Neural cell (in vitro differentiated cells): ENCODE results near the gene TRPM2. TPM values are rescaled to one million over a fixed set of nuclear protein-coding genes. Genes with fewer than 3 reads are reported as not detected.

ENCODE experiments used
- H2AFZ ChIP-seq: fragments of 200-600, 300-800 bp; sonication (generic), shearing (Covaris generic); 2 replicates; pipeline ENCODE4 v1.6.0; 2014; ENCODE audit warnings: low read depth, mild to moderate bottlenecking, antibody characterized with exemption, low read length, moderate library complexity
- H3F3A ChIP-seq: fragments of 200-600 bp; shearing (Covaris generic); 2 replicates; pipeline ENCODE4 v1.6.1; 2016; ENCODE audit warnings: mild to moderate bottlenecking, moderate library complexity, mixed read lengths, antibody characterized with exemption, low read length; ENCODE audit not compliant: insufficient read depth, poor library complexity, severe bottlenecking
- H3K27ac ChIP-seq: fragments of 200-600, 300-800 bp; sonication (generic), shearing (Covaris generic); 2 replicates; pipeline ENCODE4 v1.5.1; 2014; ENCODE audit warnings: mild to moderate bottlenecking, low read length, moderate library complexity
- H3K27me3 ChIP-seq: fragments of 300-800, 200-600 bp; sonication (generic), shearing (Covaris generic); 2 replicates; pipeline ENCODE4 v1.6.0; 2014; ENCODE audit warnings: mild to moderate bottlenecking, low read depth, low read length, moderate library complexity; ENCODE audit not compliant: insufficient read depth
- H3K36me3 ChIP-seq: fragments of 300-800, 200-600 bp; sonication (generic), shearing (Covaris generic); 2 replicates; pipeline ENCODE4 v1.5.1; 2014; ENCODE audit warnings: mild to moderate bottlenecking, antibody characterized with exemption, low read length, moderate library complexity; ENCODE audit not compliant: insufficient read depth
- H3K4me2 ChIP-seq: fragments of 300-800, 200-600 bp; sonication (generic), shearing (Covaris generic); 2 replicates; pipeline ENCODE4 v1.6.0; 2014; ENCODE audit warnings: mild to moderate bottlenecking, low read length
- H3K4me3 ChIP-seq: fragments of 300-800, 200-600 bp; sonication (generic), shearing (Covaris generic); 2 replicates; pipeline ENCODE4 v1.5.1; 2014; ENCODE audit warnings: mild to moderate bottlenecking, low read length, moderate library complexity
- H3K79me2 ChIP-seq: fragments of 200-600 bp; shearing (Covaris generic); replicated peaks from 2 replicates; pipeline ENCODE4 v1.6.0; 2014; ENCODE audit warnings: mild to moderate bottlenecking, low read length, moderate library complexity; ENCODE audit not compliant: insufficient read depth
- H3K9ac ChIP-seq: fragments of 300-800, 200-600 bp; sonication (generic), shearing (Covaris generic); 2 replicates; pipeline ENCODE4 v1.6.1; 2016; ENCODE audit warnings: mild to moderate bottlenecking, low read length, mixed read lengths
- H3K9me2 ChIP-seq: fragments of 200-600 bp; shearing (Covaris generic); 2 replicates; pipeline ENCODE4 v1.6.1; 2016; ENCODE audit warnings: mild to moderate bottlenecking, low read length, mixed read lengths; ENCODE audit not compliant: insufficient read depth
- H3K9me3 ChIP-seq: fragments of 200-600, 300-800 bp; sonication (generic), shearing (Covaris generic); 2 replicates; pipeline ENCODE4 v1.6.1; 2016; ENCODE audit warnings: mild to moderate bottlenecking, mixed run types, low read length, moderate library complexity, mixed read lengths
- H4K20me1 ChIP-seq: fragments of 200-600 bp; shearing (Covaris generic); 2 replicates; pipeline ENCODE4 v1.6.1; 2016; ENCODE audit warnings: mild to moderate bottlenecking, mixed run types; ENCODE audit not compliant: insufficient read depth
- EP300 ChIP-seq: fragments of 450-650 bp; conservative IDR thresholded peaks from 2 replicates; pipeline ENCODE4 v1.6.1; 2014; ENCODE audit warnings: antibody characterized with exemption, mild to moderate bottlenecking, moderate library complexity; ENCODE audit not compliant: poor library complexity, severe bottlenecking
- EZH2 ChIP-seq: fragments of 200-600, 300-800 bp; shearing (Covaris generic), sonication (generic); IDR thresholded peaks from 2 replicates; pipeline ENCODE4 v1.6.1; 2014; ENCODE audit warnings: antibody characterized with exemption, low read length, borderline replicate concordance, mild to moderate bottlenecking; ENCODE audit not compliant: insufficient read depth, poor library complexity, severe bottlenecking
- MXI1 ChIP-seq: fragments of 450-650 bp; conservative IDR thresholded peaks from 2 replicates; pipeline ENCODE4 v1.6.1; 2014; ENCODE audit warnings: antibody characterized with exemption, mild to moderate bottlenecking; ENCODE audit not compliant: poor library complexity, severe bottlenecking
- POLR2AphosphoS5 ChIP-seq: IDR thresholded peaks from 2 replicates; pipeline ENCODE4 v1.6.1; 2012
- RAD21 ChIP-seq: fragments of 450-650 bp; conservative IDR thresholded peaks from 2 replicates; pipeline ENCODE4 v1.6.1; 2014; ENCODE audit warnings: antibody characterized with exemption, mild to moderate bottlenecking, moderate library complexity
- REST ChIP-seq: IDR thresholded peaks from 2 replicates; pipeline ENCODE4 v1.6.1; 2012; ENCODE audit warnings: borderline replicate concordance
- SMC3 ChIP-seq: fragments of 450-650 bp; conservative IDR thresholded peaks from 2 replicates; pipeline ENCODE4 v1.6.1; 2014; ENCODE audit warnings: antibody characterized with exemption, mild to moderate bottlenecking, moderate library complexity; ENCODE audit not compliant: poor library complexity
- TAF1 ChIP-seq: IDR thresholded peaks from 2 replicates; pipeline ENCODE4 v1.6.1; 2012; ENCODE audit warnings: low read depth
- polyA plus RNA-seq: library from polyadenylated mRNA; depleted of rRNA; stranded (reverse); fragments of >200 nt; gene quantifications from 2 replicates; pipeline ENCODE4 v1.2.3, GENCODE V29; 2014
- TF ChIP-seq, protein P1 (sequence below): fragments of 450-650 bp; IDR thresholded peaks from 2 replicates; pipeline ENCODE4 v1.5.1; 2014; ENCODE audit warnings: antibody characterized with exemption, mild to moderate bottlenecking, moderate library complexity; ENCODE audit not compliant: poor library complexity, severe bottlenecking

The TRPM2 gene
- polyA plus RNA-seq, 1 donor from 2014 or later, result 0.14 TPM

DNA sequence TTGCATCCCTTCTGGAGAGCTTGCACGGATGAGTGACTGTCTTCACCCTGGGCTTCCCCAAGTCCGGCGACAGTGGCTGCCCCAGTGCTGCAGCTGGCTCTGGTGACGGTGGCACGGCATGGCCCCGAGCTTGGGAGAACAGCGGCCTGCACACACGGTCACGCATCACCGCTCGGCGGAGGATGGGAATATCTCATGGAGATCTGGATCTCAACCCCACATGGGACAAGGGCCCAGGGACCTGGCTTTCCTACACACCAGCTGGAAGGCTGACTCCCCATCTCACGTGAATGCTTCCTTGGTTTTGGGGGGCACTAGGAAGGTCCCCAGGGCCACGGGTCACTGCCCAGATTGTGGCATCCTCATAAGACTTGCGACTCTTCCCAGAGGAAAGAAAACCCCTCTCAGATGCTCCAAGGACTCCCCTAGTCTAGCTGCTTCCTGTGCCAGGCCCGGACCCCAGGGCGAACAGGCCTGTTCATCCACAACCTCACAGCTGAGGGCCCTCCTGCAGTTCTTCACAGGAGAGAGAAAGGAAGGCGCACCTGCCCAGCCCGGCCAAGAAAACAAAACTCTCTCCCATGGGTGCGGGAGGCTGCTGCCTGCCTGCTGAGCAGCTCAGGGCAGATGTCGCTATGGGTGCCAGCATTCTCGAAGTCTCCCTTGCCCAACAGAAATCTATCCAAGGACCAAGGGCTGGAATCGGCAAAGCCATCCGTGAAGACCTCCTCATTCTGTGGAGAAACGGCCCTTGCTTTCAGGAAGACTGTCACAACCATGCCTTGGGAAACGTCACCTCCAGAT, 24.1 kb upstream of the TRPM2 start:
- no peak overlapping the region for H3K4me2 ChIP-seq
- H3K27me3 ChIP-seq, result no peaks in the 10 kb centered on the region
- TF ChIP-seq REST (no peak), MXI1 (no peak), EP300 (no peak), TAF1 (no peak), EZH2 (no peak), SMC3 (no peak), POLR2AphosphoS5 (no peak)
- no peak overlapping the region for H3K4me3 ChIP-seq
- H3F3A ChIP-seq, result no peaks in the 10 kb centered on the region
- H3K9ac ChIP-seq, result no peak overlapping the region
- H3K9me2 ChIP-seq, result no peaks in the 10 kb centered on the region
- H4K20me1 ChIP-seq, result no peaks in the 10 kb centered on the region
- no peaks in the 10 kb centered on the region for H3K79me2 ChIP-seq
- no peaks in the 10 kb centered on the region for H3K36me3 ChIP-seq
- H2AFZ ChIP-seq, result no peak overlapping the region
- H3K27ac ChIP-seq, result no peak overlapping the region
- H3K9me3 ChIP-seq, result no peaks in the 10 kb centered on the region

DNA sequence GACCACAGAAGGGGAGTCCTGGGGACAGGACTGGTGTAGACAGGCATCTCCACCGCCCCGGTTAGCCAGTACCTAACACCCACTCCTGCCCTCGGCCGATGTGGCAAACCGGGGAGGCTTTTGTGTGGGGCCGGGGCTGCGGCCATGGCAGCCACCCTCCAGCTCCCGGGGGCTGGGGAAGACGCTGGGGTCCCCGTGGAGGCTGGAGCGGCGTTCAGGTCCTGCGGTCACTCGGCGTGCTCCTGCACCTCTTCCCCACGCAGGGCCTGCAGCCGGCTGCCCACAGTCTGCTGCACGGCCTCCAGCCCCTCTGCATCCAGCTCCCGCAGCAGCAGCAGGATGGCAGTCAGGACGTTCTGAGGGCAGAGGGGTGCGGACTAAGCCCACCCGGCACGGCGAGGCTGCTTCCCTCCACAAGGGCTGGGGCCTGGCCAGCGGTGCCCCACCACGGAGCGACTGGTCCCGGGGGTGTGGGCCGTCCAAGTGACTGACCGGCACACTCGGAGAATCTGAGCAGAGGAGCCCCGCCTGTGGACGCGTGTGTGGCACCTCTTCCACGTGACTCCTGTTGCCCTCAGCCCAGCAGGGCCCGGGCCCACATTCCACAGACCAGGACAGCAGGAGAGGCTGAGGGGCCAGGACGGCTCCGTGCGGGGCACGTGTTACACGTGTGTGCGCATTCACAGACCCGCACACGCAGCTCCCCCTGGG, 23.3 kb upstream of the TRPM2 start:
- Histone ChIP-seq H3K4me2 (no peak overlapping the region), H3K9me2 (no peaks in the 10 kb centered on the region), H3K9me3 (no peaks in the 10 kb centered on the region), H4K20me1 (no peaks in the 10 kb centered on the region), H3F3A (no peaks in the 10 kb centered on the region), H3K79me2 (no peaks in the 10 kb centered on the region), H3K36me3 (no peaks in the 10 kb centered on the region), H3K9ac (no peak overlapping the region), H3K4me3 (no peak overlapping the region), H3K27ac (no peak overlapping the region), H2AFZ (no peak overlapping the region), H3K27me3 (no peaks in the 10 kb centered on the region)
- TF ChIP-seq REST, result no peak
- TF ChIP-seq MXI1, result no peak
- TF ChIP-seq EP300, result no peak
- TF ChIP-seq POLR2AphosphoS5, result no peak
- TF ChIP-seq EZH2, result no peak
- no peak for TF ChIP-seq RAD21
- no peak for TF ChIP-seq TAF1
- TF ChIP-seq SMC3, result no peak
- TF ChIP-seq, protein P1, sequence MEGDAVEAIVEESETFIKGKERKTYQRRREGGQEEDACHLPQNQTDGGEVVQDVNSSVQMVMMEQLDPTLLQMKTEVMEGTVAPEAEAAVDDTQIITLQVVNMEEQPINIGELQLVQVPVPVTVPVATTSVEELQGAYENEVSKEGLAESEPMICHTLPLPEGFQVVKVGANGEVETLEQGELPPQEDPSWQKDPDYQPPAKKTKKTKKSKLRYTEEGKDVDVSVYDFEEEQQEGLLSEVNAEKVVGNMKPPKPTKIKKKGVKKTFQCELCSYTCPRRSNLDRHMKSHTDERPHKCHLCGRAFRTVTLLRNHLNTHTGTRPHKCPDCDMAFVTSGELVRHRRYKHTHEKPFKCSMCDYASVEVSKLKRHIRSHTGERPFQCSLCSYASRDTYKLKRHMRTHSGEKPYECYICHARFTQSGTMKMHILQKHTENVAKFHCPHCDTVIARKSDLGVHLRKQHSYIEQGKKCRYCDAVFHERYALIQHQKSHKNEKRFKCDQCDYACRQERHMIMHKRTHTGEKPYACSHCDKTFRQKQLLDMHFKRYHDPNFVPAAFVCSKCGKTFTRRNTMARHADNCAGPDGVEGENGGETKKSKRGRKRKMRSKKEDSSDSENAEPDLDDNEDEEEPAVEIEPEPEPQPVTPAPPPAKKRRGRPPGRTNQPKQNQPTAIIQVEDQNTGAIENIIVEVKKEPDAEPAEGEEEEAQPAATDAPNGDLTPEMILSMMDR, result no peak
